Ishikawa (cell line): ENCODE measurements around the gene SCAMP3.

ENCODE experiments used
- CREB1 ChIP-seq: IDR thresholded peaks from 2 replicates; pipeline ENCODE4 v1.6.1; 2012; ENCODE audit warnings: low read depth
- TAF1 ChIP-seq: IDR thresholded peaks from 2 replicates; pipeline ENCODE4 v1.6.1; 2012; ENCODE audit warnings: low read depth, mild to moderate bottlenecking
- TF ChIP-seq, protein P1 (sequence below): IDR thresholded peaks from 2 replicates; pipeline ENCODE4 v1.6.1; 2012; ENCODE audit warnings: low read depth, mild to moderate bottlenecking

DNA sequence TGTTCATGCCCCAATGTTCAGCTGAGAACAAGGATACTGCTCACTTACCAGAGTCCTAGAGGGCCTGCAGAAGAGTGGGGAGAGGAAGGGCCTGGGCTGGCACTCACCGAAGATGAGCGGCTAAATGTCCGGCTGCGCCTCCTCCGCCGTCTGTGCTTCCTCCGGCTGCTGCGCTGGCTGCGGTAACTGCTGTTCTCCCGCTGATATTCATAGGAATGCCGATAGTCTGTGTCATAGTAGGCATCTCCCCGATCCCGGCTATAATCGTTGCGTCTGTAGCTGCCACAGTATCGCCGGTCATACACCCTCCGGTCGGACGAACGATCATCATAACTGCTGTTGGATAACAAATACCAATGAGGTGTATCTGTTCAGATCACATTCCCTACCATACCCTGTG, 7.2 kb upstream of the SCAMP3 start:
- no peak for TF ChIP-seq TAF1
- no peak for TF ChIP-seq CREB1
- TF ChIP-seq, protein P1, sequence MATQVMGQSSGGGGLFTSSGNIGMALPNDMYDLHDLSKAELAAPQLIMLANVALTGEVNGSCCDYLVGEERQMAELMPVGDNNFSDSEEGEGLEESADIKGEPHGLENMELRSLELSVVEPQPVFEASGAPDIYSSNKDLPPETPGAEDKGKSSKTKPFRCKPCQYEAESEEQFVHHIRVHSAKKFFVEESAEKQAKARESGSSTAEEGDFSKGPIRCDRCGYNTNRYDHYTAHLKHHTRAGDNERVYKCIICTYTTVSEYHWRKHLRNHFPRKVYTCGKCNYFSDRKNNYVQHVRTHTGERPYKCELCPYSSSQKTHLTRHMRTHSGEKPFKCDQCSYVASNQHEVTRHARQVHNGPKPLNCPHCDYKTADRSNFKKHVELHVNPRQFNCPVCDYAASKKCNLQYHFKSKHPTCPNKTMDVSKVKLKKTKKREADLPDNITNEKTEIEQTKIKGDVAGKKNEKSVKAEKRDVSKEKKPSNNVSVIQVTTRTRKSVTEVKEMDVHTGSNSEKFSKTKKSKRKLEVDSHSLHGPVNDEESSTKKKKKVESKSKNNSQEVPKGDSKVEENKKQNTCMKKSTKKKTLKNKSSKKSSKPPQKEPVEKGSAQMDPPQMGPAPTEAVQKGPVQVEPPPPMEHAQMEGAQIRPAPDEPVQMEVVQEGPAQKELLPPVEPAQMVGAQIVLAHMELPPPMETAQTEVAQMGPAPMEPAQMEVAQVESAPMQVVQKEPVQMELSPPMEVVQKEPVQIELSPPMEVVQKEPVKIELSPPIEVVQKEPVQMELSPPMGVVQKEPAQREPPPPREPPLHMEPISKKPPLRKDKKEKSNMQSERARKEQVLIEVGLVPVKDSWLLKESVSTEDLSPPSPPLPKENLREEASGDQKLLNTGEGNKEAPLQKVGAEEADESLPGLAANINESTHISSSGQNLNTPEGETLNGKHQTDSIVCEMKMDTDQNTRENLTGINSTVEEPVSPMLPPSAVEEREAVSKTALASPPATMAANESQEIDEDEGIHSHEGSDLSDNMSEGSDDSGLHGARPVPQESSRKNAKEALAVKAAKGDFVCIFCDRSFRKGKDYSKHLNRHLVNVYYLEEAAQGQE: no peak
